Chondrocyte (in vitro differentiated cells): Measurements from ENCODE around the gene NGEF. TPM values are rescaled to one million over a fixed set of nuclear protein-coding genes. Genes with fewer than 3 reads are reported as not detected.

Experiments
- DNase-seq: peaks from one replicate; pipeline ENCODE4 v3.0.0; 2021; ENCODE audit warnings: mixed read lengths, low spot score
- H3K27ac Mint-ChIP-seq: one replicate; pipeline ENCODE4 v1.8.0; 2021; ENCODE audit warnings: mild to moderate bottlenecking, moderate library complexity, mixed read lengths; ENCODE audit not compliant: unreplicated experiment
- H3K27me3 Mint-ChIP-seq: 2 replicates; pipeline ENCODE4 v1.8.0; 2021; ENCODE audit warnings: low read depth, mixed read lengths
- H3K36me3 Mint-ChIP-seq: 2 replicates; pipeline ENCODE4 v1.8.0; 2021; ENCODE audit warnings: low read depth, mixed read lengths
- H3K4me1 Mint-ChIP-seq: 2 replicates; pipeline ENCODE4 v1.8.0; 2021; ENCODE audit warnings: low read depth, mild to moderate bottlenecking, mixed read lengths
- H3K4me3 Mint-ChIP-seq: one replicate; pipeline ENCODE4 v1.8.0; 2021; ENCODE audit warnings: mild to moderate bottlenecking, moderate library complexity, mixed read lengths; ENCODE audit not compliant: unreplicated experiment
- H3K9me3 Mint-ChIP-seq: 2 replicates; pipeline ENCODE4 v1.8.0; 2021; ENCODE audit warnings: low read depth, mixed read lengths
- CTCF ChIP-seq: fragments of 200-600 bp; sonication (generic); IDR thresholded peaks from 2 replicates; pipeline ENCODE4 v1.5.0; 2021; ENCODE audit warnings: antibody characterized with exemption, mild to moderate bottlenecking, moderate library complexity
- total RNA-seq: library from RNA; stranded (reverse); gene quantifications from 3 replicates; pipeline ENCODE4 v1.2.1, GENCODE V29; 2021

The NGEF gene
- total RNA-seq, 1 donor from 2014 or later, result 0.10 TPM

- peak; percentile 68 for DNase-seq
- H3K27me3 Mint-ChIP-seq, result no peaks in the 10 kb centered on the region
- no peak for TF ChIP-seq CTCF
- H3K27ac Mint-ChIP-seq, result no peak within 1 kb of the TSS
- no peaks in the 10 kb centered on the region for H3K9me3 Mint-ChIP-seq
- peaks cover 9% of the 10 kb centered on the region for H3K4me1 Mint-ChIP-seq
- no peaks in the 10 kb centered on the region for H3K36me3 Mint-ChIP-seq
- no peak within 1 kb of the TSS for H3K4me3 Mint-ChIP-seq
Measured at GRCh38 chr2:233059797-233060500, 46.9 kb upstream of the NGEF start, which contains the start of gene INPP5D. Gene INPP5D (plus strand): TSS chr2:233060342. CDS start chr2:233060479, 137 bp downstream.

- Mint-ChIP-seq H3K27ac (no peak overlapping the region), H3K36me3 (no peaks in the 10 kb centered on the region), H3K4me3 (no peak overlapping the region), H3K4me1 (peaks cover 14% of the 10 kb centered on the region), H3K9me3 (no peaks in the 10 kb centered on the region), H3K27me3 (no peaks in the 10 kb centered on the region)
- peak; percentile 55 for DNase-seq
- TF ChIP-seq CTCF, result no peak
Measured at GRCh38 chr2:233059547-233059796, 46.4 kb upstream of the NGEF start.

GRCh38 chr2:233058717-233059546 is 45.9 kb upstream of the NGEF start:
- peaks cover 19% of the 10 kb centered on the region for H3K4me1 Mint-ChIP-seq
- TF ChIP-seq CTCF, result no peak
- no peaks in the 10 kb centered on the region for H3K36me3 Mint-ChIP-seq
- no peak overlapping the region for H3K4me3 Mint-ChIP-seq
- H3K27me3 Mint-ChIP-seq, result peaks cover under 1% of the 10 kb centered on the region
- DNase-seq, result no peak
- no peak overlapping the region for H3K27ac Mint-ChIP-seq
- no peaks in the 10 kb centered on the region for H3K9me3 Mint-ChIP-seq

GRCh38 chr2:233056961-233057605 is 44.0 kb upstream of the NGEF start:
- DNase-seq, result no peak
- no peak for TF ChIP-seq CTCF
- Mint-ChIP-seq H3K27ac (no peak overlapping the region), H3K9me3 (no peaks in the 10 kb centered on the region), H3K4me3 (no peak overlapping the region), H3K27me3 (peaks cover 3% of the 10 kb centered on the region), H3K4me1 (peaks cover 21% of the 10 kb centered on the region), H3K36me3 (no peaks in the 10 kb centered on the region)

GRCh38 chr2:233055362-233055761 is 42.3 kb upstream of the NGEF start:
- no peak overlapping the region for H3K4me3 Mint-ChIP-seq

More at GRCh38 chr2:233055362-233055761, 42.3 kb upstream of the NGEF start:
- TF ChIP-seq CTCF, result no peak
- H3K27me3 Mint-ChIP-seq, result peaks cover 11% of the 10 kb centered on the region
- no peak overlapping the region for H3K27ac Mint-ChIP-seq
- H3K4me1 Mint-ChIP-seq, result peaks cover 25% of the 10 kb centered on the region
- no peaks in the 10 kb centered on the region for H3K36me3 Mint-ChIP-seq
- no peak for DNase-seq
- H3K9me3 Mint-ChIP-seq, result no peaks in the 10 kb centered on the region
